Measurements from ENCODE around the gene CRHR1.
A peak's percentile ranks its signal among the peaks of the same experiment; 100 is the strongest.

The CRHR1 gene

GRCh38 chr17:45775576-45776011 lies 8.5 kb upstream of the CRHR1 start:
- no peak for DNase-seq (ENCODE audit: low read depth, low spot score)
- Histone ChIP-seq H3K4me1 (ENCODE audit: insufficient read depth, insufficient read length) (peaks cover 14% of the 10 kb centered on the region), H3K36me3 (ENCODE audit: insufficient read depth, insufficient read length, low read length) (no peaks in the 10 kb centered on the region), H3K4me3 (ENCODE audit: insufficient read length, low read depth) (no peak overlapping the region), H3K9me3 (ENCODE audit: insufficient read depth, low read length) (no peaks in the 10 kb centered on the region), H3K27me3 (ENCODE audit: insufficient read depth, insufficient read length) (peaks cover 4% of the 10 kb centered on the region), H3K9ac (ENCODE audit: insufficient read length, low read depth) (no peak overlapping the region)
- TF ChIP-seq SUZ12 (IDR thresholded peaks at IDR 0.05; ENCODE audit: extremely low read depth, insufficient read depth, insufficient read length) (no peak), ZNF274 (IDR thresholded peaks at IDR 0.05; ENCODE audit: low read depth, low read length) (no peak), YY1 (IDR thresholded peaks at IDR 0.05; ENCODE audit: insufficient read depth, insufficient read length) (no peak)

- Histone ChIP-seq H3K27me3 (ENCODE audit: insufficient read depth, insufficient read length) (peaks cover 7% of the 10 kb centered on the region), H3K9ac (ENCODE audit: insufficient read length, low read depth) (no peak overlapping the region), H3K9me3 (ENCODE audit: insufficient read depth, low read length) (no peaks in the 10 kb centered on the region), H3K4me3 (ENCODE audit: insufficient read length, low read depth) (no peak overlapping the region), H3K4me1 (ENCODE audit: insufficient read depth, insufficient read length) (peaks cover 12% of the 10 kb centered on the region), H3K36me3 (ENCODE audit: insufficient read depth, insufficient read length, low read length) (no peaks in the 10 kb centered on the region)
- DNase-seq (ENCODE audit: low read depth, low spot score) = no peak
- TF ChIP-seq YY1 (IDR thresholded peaks at IDR 0.05; ENCODE audit: insufficient read depth, insufficient read length) = no peak
Observed at GRCh38 chr17:45776896-45777295, 7.2 kb upstream of the CRHR1 start.

- Histone ChIP-seq H3K4me1 (ENCODE audit: insufficient read depth, insufficient read length) (peaks cover 12% of the 10 kb centered on the region), H3K9me3 (ENCODE audit: insufficient read depth, low read length) (no peaks in the 10 kb centered on the region), H3K27me3 (ENCODE audit: insufficient read depth, insufficient read length) (peaks cover 12% of the 10 kb centered on the region), H3K9ac (ENCODE audit: insufficient read length, low read depth) (no peak overlapping the region), H3K4me3 (ENCODE audit: insufficient read length, low read depth) (no peak overlapping the region), H3K36me3 (ENCODE audit: insufficient read depth, insufficient read length, low read length) (no peaks in the 10 kb centered on the region)
- TF ChIP-seq SUZ12 (IDR thresholded peaks at IDR 0.05; ENCODE audit: extremely low read depth, insufficient read depth, insufficient read length) (no peak), YY1 (IDR thresholded peaks at IDR 0.05; ENCODE audit: insufficient read depth, insufficient read length) (no peak), ZNF274 (IDR thresholded peaks at IDR 0.05; ENCODE audit: low read depth, low read length) (no peak)
- DNase-seq (ENCODE audit: low read depth, low spot score) = no peak
Observed at GRCh38 chr17:45777388-45777787, 6.7 kb upstream of the CRHR1 start.

GRCh38 chr17:45780921-45781320 lies 3.2 kb upstream of the CRHR1 start:
- Histone ChIP-seq H3K4me3 (ENCODE audit: insufficient read length, low read depth) (no peak overlapping the region), H3K27me3 (ENCODE audit: insufficient read depth, insufficient read length) (peaks cover 39% of the 10 kb centered on the region), H3K9ac (ENCODE audit: insufficient read length, low read depth) (no peak overlapping the region), H3K9me3 (ENCODE audit: insufficient read depth, low read length) (no peaks in the 10 kb centered on the region), H3K36me3 (ENCODE audit: insufficient read depth, insufficient read length, low read length) (no peaks in the 10 kb centered on the region), H3K4me1 (ENCODE audit: insufficient read depth, insufficient read length) (peaks cover 14% of the 10 kb centered on the region)
- no peak for DNase-seq (ENCODE audit: low read depth, low spot score)
- TF ChIP-seq YY1 (IDR thresholded peaks at IDR 0.05; ENCODE audit: insufficient read depth, insufficient read length) = no peak

- Histone ChIP-seq H3K4me1 (ENCODE audit: insufficient read depth, insufficient read length) (peaks cover 14% of the 10 kb centered on the region), H3K9me3 (ENCODE audit: insufficient read depth, low read length) (no peaks in the 10 kb centered on the region), H3K4me3 (ENCODE audit: insufficient read length, low read depth) (peak overlapping the region; percentile 68), H3K9ac (ENCODE audit: insufficient read length, low read depth) (peak overlapping the region; percentile 69), H3K27me3 (ENCODE audit: insufficient read depth, insufficient read length) (peaks cover 56% of the 10 kb centered on the region), H3K36me3 (ENCODE audit: insufficient read depth, insufficient read length, low read length) (no peaks in the 10 kb centered on the region)
- DNase-seq (ENCODE audit: low read depth, low spot score) = no peak
- no peak for TF ChIP-seq SUZ12 (IDR thresholded peaks at IDR 0.05; ENCODE audit: extremely low read depth, insufficient read depth, insufficient read length)
- no peak for TF ChIP-seq YY1 (IDR thresholded peaks at IDR 0.05; ENCODE audit: insufficient read depth, insufficient read length)
- no peak for TF ChIP-seq ZNF274 (IDR thresholded peaks at IDR 0.05; ENCODE audit: low read depth, low read length)
Observed at GRCh38 chr17:45782889-45783592, 1.1 kb upstream of the CRHR1 start.

- no peaks in the 10 kb centered on the region for H3K36me3 ChIP-seq (ENCODE audit: insufficient read depth, insufficient read length, low read length)
- peak overlapping the region; percentile 77 for H3K9ac ChIP-seq (ENCODE audit: insufficient read length, low read depth)
- no peak for TF ChIP-seq SUZ12 (IDR thresholded peaks at IDR 0.05; ENCODE audit: extremely low read depth, insufficient read depth, insufficient read length)
- TF ChIP-seq ZNF274 (IDR thresholded peaks at IDR 0.05; ENCODE audit: low read depth, low read length) = no peak
- no peak for TF ChIP-seq YY1 (IDR thresholded peaks at IDR 0.05; ENCODE audit: insufficient read depth, insufficient read length)
- peaks cover 14% of the 10 kb centered on the region for H3K4me1 ChIP-seq (ENCODE audit: insufficient read depth, insufficient read length)
- H3K27me3 ChIP-seq (ENCODE audit: insufficient read depth, insufficient read length) = peaks cover 57% of the 10 kb centered on the region
- H3K4me3 ChIP-seq (ENCODE audit: insufficient read length, low read depth) = peak overlapping the region; percentile 68
- no peaks in the 10 kb centered on the region for H3K9me3 ChIP-seq (ENCODE audit: insufficient read depth, low read length)
- DNase-seq (ENCODE audit: low read depth, low spot score) = no peak
Observed at GRCh38 chr17:45783593-45784292, 377 bp upstream of the CRHR1 start.

- Histone ChIP-seq H3K27me3 (ENCODE audit: insufficient read depth, insufficient read length) (peaks cover 58% of the 10 kb centered on the region), H3K36me3 (ENCODE audit: insufficient read depth, insufficient read length, low read length) (no peaks in the 10 kb centered on the region), H3K4me1 (ENCODE audit: insufficient read depth, insufficient read length) (peaks cover 17% of the 10 kb centered on the region), H3K4me3 (ENCODE audit: insufficient read length, low read depth) (peak overlapping the region; percentile 44), H3K9ac (ENCODE audit: insufficient read length, low read depth) (peak overlapping the region; percentile 77), H3K9me3 (ENCODE audit: insufficient read depth, low read length) (no peaks in the 10 kb centered on the region)
- no peak for DNase-seq (ENCODE audit: low read depth, low spot score)
- TF ChIP-seq YY1 (IDR thresholded peaks at IDR 0.05; ENCODE audit: insufficient read depth, insufficient read length) (no peak), SUZ12 (IDR thresholded peaks at IDR 0.05; ENCODE audit: extremely low read depth, insufficient read depth, insufficient read length) (peak; percentile 70), ZNF274 (IDR thresholded peaks at IDR 0.05; ENCODE audit: low read depth, low read length) (no peak)
Observed at GRCh38 chr17:45784741-45785479, 790 bp downstream of the CRHR1 start.
